SIG-M5 treated with dmso at 0.1 percent for 504 hours (cell line): Measurements from ENCODE around the gene ARL5C.

ENCODE experiments used
- DNase-seq: peaks from one replicate; lab custom pipeline; 2025; ENCODE audit not compliant: unreplicated experiment; lab: John Stamatoyannopoulos, UW

ARL5C gene

DNA sequence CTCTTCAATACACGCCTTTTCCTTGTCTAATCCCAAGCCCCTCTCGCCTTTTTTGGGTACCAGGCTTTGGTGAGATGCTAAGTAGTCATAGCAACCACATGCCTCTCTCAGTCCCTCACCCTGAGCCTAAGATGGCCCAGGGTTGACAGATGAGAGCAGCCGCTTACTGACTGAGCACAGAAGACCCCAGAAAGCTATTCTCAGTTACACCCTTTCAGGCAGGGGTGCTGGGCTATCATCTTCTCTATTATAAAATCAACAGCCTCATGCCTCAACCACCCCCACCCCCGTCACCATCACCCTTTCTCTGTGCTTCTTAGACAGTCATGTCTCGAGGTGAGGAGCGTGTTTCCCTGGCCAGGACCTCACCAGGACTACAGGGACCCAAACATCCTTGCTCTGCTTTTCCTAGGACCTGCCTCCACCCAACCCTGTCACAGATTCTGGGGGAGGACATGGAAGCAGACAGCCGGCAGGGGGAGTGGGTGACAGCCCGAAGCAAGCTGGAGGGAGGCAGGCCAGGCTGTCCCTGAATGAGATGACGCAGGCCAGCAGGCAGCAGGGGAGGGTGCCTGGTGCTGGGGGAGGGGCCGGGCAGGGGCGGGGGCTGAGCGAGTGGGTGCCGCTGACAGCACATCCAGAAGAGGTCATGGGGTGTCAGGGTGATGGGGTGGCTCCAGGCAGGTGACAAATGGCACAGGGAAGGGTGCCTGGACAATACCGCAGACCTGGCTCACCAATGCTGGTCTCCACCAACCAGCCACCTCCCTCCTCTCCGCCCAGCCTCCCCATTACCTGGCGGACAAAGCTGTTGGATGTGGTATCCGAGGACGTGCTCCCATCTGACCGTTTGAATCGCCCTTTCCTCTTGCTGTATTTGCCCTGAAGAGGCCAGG lies 28.4 kb upstream of the ARL5C start:
- no peak for DNase-seq

DNA sequence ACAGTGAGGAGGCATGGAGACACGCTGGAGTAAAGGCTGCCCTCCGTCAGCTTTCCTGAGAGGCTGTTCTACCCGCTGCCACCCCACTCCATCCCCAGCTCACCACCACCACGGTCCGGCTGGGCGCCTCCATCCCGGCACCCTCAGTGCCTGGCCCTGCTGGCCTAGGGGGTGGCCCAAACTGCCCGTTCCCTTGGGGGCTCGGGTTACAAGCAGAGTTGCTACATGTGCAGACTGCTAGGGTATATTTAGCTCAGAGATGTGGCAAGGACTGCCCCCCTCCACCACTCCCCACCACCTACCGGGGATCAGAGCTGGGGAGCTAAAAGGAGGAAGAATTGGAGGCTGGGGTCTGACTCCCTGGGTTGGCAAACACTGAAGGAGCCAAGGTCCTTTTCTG lies 27.4 kb upstream of the ARL5C start:
- DNase-seq = peak; percentile 75

DNA sequence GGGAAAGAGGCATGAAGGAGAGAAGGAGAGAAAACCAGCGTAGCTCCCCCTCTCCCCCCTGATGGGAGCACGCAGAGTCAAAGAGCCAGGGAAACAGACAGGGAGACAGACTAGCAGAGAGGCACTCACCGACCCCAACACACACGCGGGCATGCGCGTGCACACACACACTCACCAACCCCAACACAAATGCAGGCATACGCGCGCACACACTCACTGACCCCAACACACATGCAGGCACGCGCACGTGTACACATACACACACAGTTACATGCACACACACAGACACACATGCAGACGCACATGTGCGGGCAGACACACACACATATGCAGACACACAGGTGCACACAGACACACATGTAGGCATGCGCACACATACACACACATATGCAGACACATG lies 26.9 kb upstream of the ARL5C start:
- no peak for DNase-seq

DNA sequence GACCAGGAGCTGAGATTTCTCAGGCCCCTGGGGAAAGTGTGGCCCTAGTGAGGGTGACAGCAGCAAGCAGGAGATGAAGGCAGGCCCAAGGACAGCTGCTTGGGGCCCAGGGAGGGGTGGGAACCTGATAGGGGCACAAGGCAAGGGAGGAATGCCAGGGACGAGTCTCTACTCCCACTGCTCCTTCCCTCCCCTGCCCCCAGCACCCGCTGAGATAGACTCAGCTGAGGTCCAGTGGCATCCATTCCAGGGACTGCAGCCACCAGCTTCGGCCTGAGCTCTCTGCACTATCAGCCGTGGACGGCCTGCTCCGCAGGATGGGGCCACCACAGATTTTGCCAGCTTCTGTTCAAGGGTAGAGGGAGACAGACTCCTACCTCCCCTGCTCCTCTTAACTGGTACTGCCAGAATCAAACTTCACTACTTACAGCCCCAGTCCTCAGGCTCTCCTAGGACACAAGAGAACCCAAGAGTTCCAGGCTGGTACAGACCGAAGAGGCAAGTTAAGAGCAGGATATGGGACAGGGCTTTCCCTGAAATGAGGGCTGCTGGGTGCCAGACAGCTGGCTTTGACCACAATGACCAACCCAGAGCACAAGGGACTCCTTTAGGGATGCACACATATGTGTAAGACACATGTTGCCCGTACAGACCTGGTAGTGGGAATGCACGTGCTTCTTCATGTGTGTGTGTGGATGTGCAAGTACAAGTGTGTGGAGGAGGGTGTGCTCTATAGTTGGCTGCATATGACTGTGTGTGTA lies 26.0 kb upstream of the ARL5C start:
- no peak for DNase-seq

DNA sequence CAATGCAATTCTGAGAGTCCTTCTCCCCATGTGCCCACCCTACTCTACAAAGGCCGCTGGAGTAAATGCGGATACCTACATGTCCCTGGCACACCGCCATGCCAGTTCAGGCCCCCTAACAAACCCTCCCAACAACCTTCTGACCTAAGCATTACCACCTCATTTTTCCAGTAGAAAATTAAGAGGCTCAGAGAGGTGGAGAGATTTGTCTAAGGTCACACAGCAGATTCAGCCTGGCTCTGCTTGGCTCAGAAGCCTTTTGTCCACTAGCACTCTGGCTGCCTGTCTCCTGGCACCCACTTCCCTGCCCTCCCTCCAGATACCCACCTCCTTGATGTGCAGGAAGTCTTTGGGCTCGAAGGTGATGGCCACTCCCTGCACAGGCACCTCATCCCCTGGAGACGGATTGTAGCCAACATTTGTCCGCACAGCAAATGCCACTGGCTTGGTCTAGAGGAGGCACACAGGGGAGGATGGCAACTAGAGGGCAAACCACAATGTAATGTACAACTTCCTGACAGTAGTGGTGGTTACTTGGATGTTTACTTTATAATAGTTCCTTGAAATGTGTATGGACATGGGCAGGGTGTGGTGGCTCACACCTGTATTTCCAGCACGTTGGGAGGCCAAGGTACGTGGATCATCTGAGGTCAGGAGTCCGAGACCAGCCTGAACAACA lies 21.3 kb upstream of the ARL5C start:
- no peak for DNase-seq

DNA sequence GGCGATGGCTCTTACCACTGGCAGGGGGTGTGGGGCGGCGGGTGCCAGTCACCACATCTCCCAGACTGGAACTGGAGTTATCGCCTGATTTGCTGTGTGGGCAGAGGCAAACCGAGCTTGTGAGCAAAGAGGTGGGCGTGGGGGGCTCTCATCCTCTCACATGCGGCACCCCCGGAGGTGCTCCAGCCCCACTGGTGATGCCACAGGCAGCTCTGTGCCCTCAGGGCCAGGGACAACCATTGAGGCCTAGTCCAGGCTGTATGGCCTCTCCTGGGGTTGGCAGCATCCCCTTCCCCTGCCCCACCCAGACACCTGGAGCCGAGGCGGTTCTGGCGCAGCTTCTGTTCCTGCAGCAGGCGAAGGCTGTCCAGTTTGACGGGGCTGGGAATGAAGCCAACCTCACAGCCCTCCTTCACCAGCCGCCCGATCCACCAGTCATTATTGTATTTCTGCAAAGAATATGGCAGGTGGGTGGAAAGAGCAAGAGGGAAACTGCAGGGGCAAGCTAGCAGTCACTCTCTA lies 20.6 kb upstream of the ARL5C start:
- DNase-seq = no peak

DNA sequence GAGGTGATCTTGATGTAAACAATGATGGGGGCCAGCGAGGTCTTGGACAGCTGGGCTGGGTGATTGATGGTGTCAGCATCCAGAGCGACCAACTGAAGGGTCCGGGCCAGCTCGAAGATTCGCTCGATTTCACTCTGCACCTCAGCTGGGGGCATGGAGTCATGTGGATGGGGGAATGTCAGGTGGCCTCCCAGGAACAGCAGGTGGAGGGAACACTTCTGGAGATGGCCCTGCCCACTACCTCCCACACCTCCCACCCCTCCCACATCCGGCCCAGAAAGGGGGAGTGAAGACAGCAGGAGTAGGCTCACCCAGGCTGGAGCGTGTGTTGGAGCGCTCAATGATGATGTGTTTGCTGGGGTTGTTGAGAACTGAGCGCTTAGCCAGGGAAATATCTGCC lies 17.8 kb upstream of the ARL5C start:
- DNase-seq = no peak

DNA sequence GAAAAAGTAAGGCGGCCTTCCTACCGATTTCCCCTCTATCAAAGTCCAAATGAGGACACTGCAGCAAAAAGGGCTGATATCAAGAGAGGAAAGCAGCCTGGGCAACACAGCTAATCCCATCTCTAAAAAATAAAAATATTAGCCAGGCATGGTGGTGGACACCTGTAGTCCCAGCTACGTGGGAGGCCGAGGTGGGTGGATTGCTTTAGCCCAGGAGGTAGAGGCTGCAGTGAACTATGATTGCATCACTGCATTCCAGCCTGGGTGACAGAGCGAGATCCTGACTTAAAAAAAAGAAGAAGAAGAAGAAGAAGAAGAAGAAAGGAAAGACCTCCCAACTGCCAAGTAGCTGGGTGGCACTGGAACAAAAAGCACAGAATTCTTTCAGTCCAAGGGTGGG lies 17.1 kb upstream of the ARL5C start:
- no peak for DNase-seq

DNA sequence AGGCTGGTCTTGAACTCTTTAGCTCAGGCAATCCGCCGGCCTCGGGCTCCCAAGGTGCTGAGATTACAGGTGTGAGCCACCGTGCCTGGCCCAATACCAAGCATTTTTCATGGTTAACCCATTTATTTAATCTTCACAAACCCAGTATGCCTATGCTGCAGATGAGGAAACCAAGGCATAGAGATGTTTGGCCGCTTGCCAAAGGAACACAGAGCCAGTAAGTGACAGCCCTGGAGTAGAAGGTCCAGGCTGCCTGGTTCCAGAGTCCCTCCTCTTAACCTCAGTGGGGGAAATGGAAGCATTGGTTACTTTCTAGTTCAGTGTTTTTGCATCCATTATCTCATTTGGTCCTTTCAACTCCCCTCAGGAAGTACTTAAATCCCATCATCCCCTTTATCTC lies 15.3 kb upstream of the ARL5C start:
- DNase-seq = no peak

DNA sequence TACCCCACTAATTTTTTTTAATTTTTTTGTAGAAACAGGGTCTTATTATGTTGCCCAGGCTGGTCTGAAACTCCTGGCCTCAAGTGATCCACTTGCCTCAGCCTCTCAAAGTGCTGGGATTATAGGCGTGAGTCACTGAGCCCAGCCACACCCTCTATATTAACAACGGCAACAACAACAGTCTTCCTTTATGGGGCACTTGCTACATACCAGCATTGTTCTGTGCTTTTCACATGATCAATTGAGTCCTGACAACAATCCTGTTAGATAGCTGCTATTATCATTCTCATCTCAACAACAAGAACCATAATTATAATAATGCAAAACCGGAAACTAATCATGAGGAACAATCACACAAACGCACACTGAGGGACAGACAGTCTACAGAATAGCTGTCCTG lies 12.6 kb upstream of the ARL5C start:
- DNase-seq = peak; percentile 33

DNA sequence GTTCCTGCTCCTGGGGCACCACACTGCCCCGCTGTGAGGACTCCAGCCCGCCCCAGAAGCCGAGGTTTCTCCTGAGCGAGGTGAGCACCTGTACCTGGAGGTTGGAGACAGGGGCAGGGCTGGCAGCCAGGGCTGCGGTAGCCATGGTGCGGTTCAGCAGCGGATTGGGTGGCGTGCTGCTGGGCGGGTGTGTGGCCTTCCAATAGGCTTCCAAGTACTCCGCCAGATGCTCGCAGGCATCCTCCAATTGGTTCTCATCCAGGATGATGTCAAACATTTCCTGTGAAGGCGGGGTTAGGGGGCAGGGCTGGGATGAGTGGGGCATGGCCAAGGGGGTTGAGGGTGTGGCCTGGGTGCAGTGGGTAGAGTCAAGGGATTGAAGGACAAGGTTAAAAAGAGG lies 11.3 kb upstream of the ARL5C start:
- DNase-seq = no peak

DNA sequence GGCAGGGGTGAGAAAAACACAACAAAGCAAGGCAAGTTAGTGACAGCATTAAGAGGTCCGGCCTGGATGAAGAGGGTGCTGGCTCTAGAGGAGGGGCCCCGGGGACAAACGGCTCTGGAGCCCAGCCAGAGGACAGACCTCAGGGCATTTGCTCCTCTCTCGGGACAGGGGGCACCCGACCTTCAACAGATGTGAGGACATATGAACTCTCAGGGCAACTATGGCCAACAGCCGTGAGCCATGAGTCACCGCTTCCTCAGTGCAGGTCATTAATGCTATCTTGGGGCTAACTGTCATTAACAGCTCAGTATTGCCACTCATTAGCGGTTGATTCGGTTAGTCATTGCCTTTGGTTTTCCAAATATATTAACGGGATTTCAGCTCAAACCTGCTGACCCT lies 9.7 kb upstream of the ARL5C start:
- no peak for DNase-seq

DNA sequence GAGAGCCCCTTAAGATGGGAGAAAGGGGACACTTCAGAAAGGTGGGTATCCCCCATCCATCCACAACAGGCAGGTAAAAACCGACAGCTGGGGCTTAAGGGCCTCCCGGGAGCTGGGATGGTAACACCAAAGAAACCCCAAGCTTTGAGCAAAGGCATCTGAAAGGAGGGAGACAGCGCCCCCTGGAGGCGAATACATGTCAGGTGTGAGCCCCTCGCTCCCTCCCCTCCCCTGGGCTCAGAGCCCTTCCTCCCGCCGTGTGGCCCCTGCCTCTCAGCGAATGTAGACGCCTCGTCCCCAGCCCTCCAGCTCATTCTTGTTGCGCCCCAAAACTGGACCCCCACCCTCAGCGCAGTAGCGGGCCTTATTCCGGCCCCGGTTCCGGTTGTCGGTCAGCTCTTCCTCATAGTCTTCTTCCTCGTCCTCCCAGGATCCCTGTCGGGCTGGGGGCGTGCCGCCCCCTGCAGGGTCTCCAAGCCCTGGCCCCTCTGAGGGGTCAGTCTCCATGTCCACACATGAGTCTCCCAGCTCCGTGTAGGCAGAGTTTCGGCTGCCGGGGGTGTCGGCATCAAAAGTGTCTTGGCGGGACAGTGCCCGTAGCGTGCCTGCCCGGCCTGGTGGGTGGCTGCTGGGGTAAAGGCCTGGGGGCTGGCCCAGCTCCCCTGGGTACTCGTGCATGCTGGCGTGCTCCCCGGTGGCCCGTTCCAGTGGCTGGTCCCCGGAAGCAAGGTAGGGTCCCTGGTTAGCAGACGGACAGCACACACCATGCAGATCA lies 9.1 kb upstream of the ARL5C start:
- peak; percentile 80 for DNase-seq

DNA sequence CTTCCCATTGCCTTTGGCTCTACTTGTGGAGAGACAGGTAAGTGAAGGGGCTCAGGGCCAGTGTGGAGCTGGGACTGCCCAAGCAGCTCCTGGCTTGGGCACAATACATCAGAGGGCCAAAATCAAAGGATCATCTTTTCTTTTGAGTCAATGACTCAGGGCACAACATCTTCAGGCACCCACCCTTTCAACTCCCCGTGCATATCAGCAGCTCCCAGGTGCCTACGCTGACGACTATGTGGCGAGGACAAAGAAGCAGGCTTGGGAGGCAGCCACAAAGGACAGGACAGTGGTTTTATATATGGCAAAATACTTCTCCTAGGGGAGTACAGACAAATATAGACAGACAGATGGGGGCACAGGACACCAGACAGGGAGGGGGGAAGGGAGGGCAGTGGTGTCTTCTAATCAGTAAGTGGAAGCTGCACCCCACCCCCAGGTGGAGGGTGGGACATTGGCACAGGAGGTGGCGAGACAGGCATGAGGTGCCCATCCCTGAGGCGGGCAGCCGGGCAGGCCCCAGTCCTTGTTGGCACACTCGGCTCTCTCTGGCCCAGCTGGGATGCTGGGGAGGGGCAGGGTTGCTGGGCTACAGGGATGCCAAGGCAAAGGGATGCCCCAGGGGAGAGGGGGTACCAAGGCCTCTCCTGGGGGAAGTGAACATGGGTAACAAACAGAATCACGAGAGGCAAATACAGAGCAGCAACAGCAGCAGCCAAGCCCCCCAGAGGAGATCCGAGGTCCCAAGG lies 7.7 kb upstream of the ARL5C start:
- DNase-seq = no peak

DNA sequence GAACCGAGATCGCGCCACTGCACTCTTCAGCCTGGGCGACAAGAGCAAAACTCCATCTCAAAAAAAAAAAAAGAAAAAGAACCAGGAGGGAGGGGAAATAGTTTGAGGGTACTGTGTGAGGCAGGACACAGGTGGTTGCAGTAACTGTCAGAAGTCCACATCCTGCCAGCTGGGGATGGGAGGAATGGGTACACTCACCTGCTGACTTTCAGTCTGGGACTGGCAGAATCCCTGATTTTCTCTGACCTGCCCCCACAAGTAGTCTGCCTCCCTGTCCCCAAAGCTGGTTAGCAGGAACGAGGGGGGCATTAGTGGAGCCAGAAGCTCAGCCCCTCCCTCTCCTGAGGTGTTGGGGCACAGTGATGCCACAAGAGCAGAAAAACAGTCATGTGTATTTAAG lies 7.1 kb upstream of the ARL5C start:
- DNase-seq = no peak

DNA sequence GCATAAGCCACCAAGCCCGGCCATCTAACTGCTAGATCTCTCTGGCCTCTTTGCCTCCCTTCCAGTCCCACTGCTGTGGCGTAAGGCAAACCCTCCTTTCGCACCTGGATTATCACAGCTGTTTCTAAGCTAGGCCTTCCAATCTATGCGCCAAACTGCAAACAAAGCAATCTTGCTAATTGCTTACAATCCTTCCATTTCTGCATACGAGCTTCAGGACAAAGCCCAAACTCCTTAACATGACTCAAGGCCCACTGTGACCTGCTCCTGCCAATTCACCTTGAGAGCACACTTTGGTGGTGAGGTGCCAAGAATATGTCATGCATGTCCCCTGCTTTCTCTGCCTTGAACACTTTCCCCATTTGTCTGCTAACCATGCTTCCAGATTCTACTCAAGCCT lies 6.0 kb upstream of the ARL5C start:
- no peak for DNase-seq

DNA sequence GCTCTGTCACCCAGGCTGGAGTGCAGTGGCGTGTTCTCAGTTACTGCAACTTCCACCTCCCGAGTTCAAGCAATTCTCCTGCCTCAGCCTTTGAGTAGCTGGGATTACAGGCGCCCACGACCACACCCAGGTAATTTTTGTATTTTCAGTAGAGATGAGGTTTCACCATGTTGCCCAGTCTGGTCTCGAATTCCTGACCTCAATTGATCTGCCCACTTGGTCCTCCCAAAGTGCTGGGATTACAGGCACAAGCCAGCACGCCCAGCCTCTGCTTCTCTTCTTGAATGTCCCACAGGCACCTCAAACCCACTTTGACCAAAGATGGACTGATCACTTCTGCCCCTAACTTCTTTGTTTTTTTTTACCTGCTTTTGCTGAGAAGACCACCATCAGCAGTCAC lies 4.6 kb upstream of the ARL5C start:
- DNase-seq = no peak

DNA sequence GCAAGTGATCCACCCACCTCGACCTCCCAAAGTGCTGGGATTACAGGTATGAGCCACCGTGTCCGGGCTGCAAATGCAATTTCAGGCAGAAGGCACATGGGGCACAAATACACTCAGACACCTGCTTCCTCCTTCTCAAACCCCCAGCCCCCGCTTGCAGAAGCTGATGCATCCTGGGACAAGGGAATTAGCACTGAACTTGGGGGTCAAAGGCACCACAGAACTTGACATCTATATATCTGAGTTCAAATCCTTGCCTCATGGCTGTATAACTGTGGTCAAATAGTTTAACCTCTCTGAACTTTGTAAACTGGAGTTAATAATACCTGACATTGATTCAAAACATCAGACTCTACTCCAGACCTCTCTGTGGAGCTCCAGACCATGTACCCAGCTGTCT lies 4.1 kb upstream of the ARL5C start:
- DNase-seq = no peak

DNA sequence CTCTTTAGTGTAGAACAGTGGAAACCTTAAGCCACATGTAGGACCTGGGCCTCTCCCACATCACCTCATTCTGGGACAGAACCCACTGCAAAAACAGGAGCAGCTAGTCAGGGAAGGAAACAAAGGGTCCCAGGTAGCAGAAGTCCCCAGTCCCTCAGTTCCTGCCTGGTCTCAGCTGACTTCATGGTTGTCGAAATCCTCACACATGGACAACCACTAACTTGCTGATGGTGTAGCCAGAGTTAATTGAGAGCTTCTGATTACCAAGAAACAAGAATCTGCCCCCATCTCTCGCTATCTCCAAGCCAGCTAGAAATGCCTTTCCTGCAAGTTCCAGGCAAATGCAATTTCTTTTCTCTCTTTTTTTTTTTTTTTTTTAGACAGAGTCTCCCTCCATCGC lies 3.6 kb upstream of the ARL5C start:
- DNase-seq = no peak

DNA sequence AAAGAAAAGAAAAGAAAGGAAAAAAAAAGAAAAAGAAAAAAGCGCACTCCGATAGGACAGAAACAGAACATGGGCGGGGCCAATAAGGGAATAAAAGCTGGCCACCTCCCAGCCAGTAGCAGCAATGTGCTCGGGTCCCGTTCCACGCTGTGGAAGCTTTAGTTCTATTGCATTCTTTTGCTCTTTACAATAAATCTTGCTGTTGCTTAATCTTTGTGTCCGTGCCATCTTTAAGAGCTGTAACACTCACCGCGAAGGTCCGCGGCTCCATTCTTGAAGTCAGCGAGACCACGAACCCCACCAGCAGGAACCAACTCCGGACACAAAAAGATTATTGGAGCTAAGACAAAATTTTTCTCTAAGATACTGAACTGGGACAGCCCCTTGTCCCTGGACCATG lies 3.1 kb upstream of the ARL5C start:
- no peak for DNase-seq
